Activated CD4-positive, alpha-beta T cell treated with anti-CD3 and anti-CD28 coated beads, Interleukin-2, Interleukin-4, amounts not matched to agents 100 ng/mL and 50 ng/mL, durations not matched to agents 16 hours and 8 hours (primary cell): Measurements from ENCODE around the gene CDH13.

Experiments used
- DNase-seq: peaks from one replicate; pipeline ENCODE4 v3.0.0-alpha.2; 2020; ENCODE audit warnings: low spot score

Gene CDH13

DNA sequence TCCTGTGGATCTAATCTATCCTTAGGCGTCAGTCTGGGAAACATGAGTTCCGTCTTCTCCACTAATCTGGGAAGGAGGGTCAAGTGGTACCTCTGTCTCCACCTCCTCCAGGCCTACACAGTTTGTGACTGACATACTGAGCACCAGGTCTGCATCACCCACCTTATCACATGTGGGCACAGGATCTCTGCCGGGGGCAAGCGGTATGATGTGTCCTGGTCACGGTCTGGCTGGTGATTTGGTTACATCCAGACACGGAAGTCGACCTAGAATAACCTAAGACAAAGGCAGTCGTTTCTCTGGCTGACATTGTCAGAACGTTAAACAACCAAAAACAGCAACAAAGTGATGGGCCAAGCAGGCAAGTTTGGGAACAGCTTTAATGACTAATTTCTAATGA, 1098.5 kb downstream of the CDH13 start:
- no peak for DNase-seq

DNA sequence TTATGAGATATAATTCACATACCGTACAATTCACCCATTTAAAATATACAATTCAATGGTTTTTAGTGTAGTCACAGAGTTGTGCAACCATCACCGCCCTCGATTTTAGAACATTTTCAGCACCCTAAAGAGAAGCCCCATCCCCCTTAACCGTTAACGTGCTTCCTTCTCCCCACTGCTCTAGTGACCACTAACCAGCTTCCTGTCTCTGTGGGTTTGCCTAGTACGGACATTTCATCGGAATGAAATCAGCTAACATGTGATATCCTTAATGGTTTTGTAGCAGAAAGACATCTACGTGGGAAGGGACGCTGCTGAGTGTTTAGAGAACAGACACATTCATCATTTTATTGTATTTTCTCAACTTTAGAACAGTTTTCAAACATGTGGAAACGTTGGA, 1100.2 kb downstream of the CDH13 start:
- DNase-seq = no peak

DNA sequence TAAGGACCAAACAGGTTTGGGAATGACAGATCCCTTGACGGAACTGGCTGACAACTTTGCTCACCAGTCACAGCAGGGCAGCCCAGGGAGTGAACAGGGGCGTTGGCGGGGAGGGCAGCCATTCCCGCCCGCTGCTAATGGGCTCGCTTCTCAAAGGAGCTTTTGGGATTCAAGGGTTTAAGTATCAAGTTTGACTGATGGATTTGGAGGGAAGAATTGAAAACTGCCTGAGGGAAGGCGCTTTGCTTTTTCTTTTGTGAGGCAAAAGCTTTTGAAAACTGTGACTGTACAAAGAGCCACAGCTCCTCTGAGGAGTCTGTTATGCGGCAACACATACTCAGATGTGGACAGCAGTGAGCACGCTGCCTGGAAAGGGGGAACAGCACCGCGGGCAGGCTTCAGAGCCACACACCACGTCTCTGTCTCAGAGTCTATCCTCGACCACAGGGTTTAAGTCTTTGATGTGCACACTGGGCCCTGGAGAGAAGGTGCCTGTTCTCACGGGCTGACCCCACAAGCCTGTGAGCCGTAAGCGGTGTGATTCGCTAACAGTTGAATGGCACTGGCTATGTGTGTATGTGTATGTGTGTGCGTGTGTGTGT, 1101.1 kb downstream of the CDH13 start:
- no peak for DNase-seq

DNA sequence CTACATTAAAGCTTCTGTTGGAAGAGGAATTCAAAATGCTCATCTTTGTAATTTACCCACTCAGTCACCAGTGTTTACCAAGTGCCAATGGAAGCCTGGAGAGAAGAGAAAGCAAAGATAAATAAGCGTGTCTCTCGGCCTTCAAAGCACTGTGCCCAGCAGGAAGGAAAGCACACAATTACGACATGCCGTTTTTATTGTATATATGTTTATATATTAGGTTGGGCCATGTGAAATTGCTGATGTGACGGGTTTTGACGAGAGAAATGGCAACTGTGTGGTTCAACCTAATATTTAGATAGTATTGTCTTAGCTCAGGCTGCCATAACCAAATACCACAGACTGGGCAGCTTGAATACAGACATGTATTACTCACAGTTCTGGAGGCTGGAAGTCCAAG, 1101.7 kb downstream of the CDH13 start:
- no peak for DNase-seq

DNA sequence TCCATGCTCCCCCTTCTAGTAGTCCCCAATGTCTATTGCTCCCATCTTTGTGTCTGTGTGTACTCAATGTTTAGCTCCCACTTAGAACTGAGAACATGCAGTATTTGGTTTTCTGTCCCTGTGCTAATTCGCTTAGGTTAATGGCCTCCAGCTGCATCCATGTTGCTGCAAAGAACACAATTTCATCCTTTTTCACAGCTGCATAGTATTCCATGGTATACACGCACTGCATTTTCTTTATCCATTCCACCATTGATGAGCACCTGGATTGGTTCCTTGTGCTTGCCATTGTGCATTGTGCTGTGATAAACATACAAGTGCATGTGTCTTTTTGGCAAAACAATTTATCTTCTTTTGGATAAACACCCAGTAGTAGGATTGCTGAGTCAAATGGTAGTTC, 1104.0 kb downstream of the CDH13 start:
- no peak for DNase-seq

DNA sequence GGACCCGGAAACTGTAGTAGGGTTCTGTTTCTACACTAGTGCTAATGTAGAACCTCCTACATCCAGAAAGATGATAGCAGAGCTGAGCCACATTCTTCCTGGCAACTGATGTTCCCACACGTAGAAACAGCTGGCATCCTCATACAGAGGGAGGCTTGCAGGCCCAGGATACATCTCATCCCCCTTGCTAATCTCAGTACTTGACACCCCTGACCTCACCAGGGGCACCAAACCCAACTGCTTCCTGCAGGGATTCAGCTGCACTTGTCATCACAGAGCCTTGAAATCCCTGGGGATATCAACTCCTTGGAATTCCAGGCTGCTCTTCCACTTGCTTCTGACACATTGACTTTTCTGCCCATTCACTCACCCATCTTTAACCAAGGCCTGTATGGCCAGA, 1105.8 kb downstream of the CDH13 start:
- no peak for DNase-seq

DNA sequence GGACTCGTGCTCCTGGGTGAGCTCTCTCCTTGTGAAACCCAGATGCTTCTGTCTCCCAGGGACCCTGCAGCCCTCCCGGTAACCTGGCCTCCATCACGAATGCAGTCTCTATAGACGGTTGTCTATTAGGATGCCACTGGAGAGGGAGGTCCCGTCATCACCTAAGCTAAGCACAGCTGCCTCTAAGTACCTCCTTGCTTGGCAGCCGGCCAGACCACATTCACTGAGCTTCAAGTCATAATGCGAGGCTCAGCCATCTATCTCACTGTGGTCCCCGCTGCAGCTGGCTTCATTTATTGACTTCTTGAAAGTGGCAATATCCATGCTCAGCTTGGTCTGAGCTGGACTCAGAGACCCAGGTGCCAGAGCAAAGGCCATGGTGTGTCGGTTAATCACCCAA, 1106.5 kb downstream of the CDH13 start:
- DNase-seq = no peak

DNA sequence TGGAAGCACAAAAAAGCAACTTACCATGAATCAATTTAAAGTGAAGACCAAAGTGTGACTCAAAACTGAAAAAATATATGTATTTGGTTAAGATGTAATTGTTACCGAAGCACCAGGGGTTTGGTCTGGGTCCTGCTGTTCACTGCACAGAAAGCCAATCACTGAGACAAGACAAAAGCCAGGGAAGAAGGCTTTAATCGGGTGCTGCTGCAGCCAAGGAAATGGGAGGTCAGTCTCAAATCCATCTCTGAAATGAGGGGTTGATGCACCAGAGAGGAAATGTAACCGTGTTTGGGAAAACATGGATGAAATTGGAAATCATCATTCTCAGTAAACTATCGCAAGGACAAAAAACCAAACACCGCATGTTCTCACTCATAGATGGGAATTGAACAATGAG, 1107.4 kb downstream of the CDH13 start:
- no peak for DNase-seq

DNA sequence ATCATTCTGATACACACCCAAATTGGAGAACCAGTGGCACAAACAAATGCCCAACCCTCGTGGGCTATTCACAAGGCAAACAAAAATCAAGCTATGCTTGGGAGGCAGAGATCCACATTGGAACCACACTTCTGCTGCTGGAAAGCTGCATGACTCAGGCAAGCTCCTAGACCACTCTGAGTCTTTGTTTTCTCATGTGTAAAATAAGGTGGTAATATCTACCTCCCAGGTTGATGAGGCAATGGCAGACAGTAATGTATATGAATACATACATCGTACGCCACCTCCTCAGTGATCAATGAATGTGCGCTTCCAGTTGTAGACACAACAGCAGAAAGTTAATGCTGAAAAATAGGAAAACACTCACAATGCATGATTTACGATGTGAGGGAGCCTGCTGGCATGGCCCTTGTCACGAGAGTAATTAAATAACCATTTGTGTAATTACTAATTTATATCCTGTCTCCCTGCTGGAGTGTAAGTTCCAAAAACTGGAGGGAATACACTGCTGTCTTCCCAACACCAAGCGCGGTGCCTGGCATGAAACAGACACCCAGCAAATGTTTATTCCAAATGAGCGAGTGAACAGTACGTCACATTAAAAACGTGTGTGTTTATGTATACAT, 1111.1 kb downstream of the CDH13 start:
- DNase-seq = no peak

DNA sequence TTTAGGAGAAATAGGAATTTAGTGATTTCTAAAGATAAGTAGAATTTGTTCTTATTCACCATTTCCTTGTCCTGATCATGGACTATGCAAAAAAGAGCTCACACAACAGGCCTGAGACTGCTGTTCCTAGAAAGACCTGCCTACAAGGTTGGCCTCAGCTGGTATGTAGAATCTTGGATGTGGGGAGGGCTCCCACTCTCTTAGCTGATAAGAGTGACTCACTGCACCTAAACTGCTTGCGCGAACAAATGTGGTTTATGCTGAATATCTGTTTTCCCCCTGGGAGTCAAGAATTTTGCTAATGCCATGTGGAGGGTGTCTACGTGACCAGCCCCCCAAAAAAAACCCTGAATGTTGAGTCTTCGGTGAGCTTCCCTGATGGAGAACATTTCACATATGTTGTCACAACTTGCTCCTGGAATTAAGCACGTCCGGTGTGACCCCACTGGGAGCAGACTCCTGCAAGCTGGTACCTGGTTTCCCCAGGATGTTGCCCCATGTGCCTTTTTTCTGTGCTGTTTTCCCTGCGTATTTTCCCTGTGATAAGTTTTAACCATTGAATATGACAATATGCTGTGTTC, 1112.2 kb downstream of the CDH13 start:
- no peak for DNase-seq

DNA sequence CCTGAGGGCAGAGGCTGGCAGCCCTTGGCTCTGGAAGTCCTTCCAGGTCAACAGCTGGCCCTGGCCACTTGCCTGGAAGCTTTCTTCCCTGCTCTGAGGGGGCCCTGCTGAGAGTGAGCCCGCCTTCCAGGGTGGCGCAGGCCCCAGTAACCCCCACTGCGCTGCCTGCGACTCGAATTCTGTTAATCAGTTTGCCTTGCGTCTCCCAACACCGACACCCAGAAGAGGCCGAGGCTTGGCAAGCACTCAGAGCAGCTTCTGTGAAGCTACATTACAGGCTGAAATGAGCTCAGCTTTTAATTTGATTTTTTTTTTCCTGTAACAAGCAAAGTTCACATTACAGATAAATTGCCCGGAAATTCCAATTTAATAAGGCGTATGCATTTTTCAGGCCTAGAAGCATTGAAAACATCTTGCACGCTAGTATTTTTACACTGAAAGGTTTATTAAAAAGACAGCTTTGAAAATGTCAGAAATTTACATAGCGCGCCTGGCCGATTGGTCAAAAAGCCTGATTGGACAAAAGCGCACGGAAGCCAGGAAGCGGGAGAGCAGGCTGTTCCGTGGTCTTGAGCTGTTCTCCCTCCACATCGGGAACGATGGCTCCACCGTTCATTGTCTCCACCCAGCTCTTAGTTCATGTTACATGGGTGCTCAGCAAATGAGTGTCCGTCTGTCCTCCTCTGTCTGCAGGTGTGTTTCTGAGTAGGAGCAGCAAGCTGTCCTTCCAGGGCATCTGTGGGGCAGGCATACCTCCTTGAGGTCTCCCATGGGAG, 1115.5 kb downstream of the CDH13 start:
- DNase-seq = no peak

DNA sequence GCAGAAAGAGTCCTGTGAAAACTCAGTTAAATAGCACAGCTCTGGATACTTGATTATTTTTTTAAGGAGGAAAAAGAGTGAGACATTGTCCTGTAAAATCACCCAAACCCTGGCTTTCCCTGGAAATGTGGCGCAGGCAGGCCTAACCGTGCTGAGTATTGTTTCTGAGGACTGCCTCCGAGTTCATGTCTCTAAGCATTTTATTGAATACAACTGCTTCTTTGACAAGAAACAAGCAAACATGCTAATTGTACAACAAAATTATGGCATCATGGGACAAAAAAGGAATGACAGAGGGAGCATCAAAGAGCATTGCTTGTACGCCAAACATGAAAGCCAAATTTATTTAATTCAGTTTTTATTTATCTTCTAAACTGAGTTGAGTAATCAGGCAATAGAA, 1116.5 kb downstream of the CDH13 start:
- DNase-seq = no peak

DNA sequence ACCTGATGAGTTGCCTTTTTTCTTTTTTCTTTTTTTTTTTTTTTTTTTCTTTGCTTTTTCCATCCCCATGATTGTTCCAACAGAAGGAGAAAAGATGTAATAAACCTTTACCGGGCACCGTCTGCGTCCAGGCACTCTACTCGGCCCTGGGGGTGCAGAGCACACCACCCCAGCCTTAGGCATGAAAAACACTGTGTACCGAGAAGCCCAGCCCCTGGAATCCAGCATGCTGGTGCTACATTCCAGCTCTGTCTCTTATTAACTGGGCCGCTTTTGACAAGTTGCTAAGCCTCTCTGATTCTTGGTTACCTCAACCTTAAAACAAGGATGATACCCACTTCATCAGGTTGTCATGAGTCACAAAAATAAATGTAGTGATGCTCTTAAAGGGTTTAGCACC, 1117.0 kb downstream of the CDH13 start:
- DNase-seq = no peak

DNA sequence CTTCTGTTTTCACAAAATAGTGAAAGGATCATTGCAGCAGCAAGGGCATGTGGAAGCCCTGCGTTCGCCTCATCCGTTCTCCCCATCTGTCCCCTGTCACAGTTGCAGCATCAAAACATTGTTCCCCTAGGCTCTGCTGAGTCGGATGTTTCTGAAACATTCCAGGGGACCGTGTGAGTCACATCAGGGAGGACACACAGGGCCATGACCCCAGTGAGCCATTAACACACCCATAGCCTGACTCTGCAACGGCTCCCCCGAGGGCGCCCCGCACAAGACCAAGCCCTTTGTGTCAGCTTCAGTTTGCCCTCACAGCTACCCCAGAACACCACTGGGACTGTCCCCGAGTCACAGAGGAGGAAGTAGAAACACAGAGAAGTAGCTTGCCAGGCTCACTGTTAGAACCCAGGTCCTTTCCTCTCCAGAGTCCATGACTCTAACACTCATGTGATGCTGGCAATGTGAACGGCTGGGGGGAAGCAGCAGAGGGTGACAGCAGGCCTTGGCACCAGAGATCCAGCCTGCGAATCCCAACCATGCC, 1117.7 kb downstream of the CDH13 start:
- no peak for DNase-seq

DNA sequence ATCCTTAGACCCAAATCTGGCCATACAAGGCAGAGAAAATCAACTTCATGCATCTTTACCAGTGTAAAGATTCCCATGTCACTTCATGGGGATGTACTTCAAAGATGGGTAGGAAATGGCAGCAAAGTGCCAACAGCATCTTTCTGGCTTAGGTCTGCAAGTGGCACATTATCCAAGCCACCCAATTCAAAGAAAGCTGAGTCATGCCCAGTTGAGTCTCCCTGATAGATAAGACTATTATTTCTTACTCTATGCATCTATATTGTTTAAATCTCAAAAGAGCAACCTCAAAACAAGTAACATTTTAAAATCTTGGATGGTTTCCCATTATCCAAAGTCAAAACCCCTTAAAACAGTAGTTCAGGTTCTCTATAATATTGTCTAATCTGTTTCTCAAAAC, 1119.8 kb downstream of the CDH13 start:
- DNase-seq = no peak

DNA sequence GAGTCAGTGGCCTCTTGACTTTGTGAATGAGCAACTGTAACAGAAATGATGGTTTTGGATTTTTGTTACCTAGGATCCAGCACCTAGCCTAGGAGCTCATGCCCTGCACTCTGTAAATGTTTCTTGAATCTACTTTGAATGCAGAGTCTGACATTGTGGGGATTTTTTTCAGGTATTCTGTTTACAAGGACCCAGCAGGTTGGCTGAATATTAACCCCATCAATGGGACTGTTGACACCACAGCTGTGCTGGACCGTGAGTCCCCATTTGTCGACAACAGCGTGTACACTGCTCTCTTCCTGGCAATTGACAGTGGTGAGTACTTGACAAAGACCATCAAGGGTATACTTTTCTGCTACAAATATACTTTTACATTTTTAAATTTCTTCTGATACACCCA, 1121.2 kb downstream of the CDH13 start:
- no peak for DNase-seq

DNA sequence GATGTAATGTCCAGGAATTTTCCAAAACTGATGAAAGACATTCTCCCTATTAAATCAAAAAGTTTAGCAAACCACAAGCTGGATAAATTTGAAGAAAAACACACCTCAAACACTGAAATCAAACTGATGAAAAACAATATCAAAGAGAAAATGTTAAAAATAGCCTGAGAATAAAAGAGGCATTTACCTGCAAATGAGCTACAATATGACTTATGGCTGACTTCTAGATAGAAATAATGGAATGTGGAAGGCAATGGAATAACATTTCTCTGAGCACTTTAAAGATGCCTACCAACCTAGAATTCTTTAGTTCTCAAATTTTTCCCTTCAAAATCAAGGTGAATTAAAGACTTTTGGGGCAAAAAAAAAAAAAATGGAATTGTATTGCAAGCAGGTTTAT, 1128.6 kb downstream of the CDH13 start:
- no peak for DNase-seq

DNA sequence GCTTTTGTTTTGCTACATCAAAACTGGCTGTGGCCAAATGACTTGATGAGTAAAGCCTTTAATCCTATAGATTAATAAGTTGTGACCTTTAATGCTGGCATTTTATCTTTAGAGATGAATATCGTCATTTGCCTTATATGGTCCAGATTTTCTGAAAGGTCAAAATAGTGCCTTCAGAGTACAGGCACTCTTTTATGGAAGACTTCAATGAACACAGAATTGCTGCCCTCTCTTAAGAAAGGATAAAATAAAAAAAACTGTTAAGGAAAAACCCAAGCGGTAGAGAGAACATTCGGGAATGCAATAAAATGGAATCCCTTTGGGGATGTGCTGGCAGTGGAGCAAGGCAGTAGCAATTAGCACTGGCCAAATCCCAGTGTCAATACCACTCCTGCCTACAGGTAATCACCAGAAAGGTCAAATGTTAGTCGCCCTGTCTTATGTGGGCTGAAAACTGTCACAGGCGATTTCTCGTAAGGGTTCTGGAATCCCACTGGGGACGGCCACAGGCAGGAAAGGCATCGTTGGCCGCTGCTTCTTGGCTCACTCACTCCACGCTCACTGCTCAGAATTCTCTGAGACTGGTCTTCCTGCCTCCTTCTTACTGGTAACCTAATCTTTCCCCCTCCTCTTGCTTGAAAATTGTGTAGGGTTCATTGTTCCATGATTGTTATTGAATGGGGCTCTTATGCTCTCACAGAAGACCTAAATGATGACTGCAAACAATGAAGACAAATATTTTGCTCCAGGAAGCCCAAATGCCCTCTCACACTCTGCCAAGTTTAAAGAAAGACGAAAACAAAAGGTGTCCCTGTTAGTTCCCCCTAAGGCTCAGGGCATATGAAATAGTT, 1135.6 kb downstream of the CDH13 start:
- DNase-seq = no peak

DNA sequence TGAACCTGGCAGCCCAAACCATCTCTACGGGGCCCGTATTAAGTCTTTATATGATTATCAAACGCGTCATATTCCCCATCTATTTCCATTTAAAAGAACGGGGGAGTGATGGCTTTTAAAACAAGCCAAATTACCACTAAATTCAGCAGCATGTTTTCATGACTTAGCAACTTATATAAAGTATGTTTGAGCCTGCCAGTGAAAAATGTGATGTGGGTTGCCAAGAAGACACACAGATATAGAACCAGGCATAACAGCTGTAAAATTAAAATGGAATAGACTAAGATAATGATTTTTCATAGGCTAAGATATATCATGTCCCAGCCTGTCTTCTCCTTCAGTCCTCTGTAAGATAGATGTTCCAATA, 1136.2 kb downstream of the CDH13 start:
- no peak for DNase-seq

DNA sequence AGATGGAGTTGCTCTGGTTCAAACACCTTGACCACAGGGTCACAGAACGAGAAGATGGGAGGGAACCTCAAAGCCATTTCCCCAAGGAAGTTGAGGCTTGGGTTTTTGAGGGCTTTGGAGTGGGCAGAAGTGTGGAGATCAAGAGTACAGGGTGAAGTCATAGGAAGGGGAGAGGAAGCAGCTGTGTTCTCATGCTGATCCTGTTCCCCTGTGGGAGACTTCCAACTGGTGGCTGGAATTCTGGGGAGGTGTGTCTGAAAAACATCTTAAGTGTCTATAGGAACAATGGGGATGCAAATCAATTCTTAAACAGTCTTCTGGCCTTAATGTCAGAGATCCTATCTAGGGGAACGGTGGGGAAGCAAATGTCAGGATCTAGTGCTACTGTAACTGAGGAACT, 1142.2 kb downstream of the CDH13 start:
- DNase-seq = no peak

DNA sequence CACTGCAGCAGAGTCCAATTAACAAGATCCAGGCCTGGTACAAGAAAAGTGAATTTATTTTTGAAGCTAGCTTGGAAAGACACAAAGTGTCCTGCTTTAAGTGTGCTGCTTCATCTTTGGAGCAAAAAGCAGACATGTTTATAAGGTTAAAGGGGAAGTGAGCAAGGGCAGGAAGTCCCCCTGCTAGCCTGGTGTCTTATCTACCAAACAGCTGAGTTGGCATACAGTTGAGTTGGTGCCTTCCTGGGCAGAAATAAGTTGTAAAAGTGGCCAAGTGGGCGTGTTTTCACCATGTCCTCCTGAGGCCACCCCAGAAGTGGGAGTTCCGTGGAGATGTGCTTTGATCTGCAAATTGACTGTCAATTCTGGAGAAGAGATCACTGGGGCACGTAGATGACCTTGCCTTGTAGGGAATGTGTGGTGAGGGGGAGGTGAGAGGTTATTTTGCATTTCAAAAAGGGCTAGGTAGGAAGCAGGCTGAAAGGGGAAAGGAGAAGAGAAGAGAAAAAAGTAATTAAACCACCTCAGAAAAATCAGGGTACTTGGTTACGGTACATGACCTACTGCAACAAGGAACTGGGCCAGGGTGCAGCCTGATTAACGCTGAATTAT, 1142.7 kb downstream of the CDH13 start:
- DNase-seq = no peak
